Frontal cortex (tissue), 4 donors: ENCODE measurements around the gene CUL2. TPM values are rescaled to one million over a fixed set of nuclear protein-coding genes. Genes with fewer than 3 reads are reported as not detected.
"Not testable (repeated sequence)": the region's sequence is repeated elsewhere in the genome, so short reads cannot be mapped to it uniquely, and the experiment has no call there.

Source experiments
- DNase-seq, 2 donors: peaks; one replicate each; pipeline ENCODE4 v3.0.0; 2012; ENCODE audit warnings: low spot score in 2 of 2
- FAIRE-seq: peaks from 2 replicates; lab custom pipeline; 2012; peaks lifted over from hg19 to GRCh38; lab: Jason Lieb, UNC
- total RNA-seq: library from RNA; depleted of rRNA; stranded (reverse); fragments of >200 nt; gene quantifications from one replicate; pipeline ENCODE4 v1.2.3, GENCODE V29; 2014
- donor health status: control.
- donor health status: control.
- donor health status: control.

CUL2 gene
- total RNA-seq, 1 donor from 2014 or later: 40.4 TPM

DNA sequence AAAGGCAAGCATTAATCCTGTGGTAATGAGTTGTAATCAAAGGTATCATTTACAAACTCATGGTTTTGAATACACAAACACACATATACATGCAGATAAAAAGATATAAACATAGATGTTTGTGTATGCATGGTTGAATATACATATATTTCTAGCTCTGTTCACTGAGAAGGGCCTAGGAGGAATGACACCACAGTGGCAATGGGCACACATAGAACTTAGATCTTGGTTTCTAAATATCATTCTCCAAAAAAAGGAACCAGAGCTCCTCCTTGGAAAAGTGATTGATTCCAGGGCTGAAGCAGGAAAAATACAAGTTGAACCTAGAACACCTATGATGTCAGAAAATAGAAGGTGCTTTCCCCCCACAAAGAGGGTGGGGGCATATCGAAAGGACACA is 6.9 kb downstream of the CUL2 start:
- DNase-seq (no peak), FAIRE-seq (no peak)

DNA sequence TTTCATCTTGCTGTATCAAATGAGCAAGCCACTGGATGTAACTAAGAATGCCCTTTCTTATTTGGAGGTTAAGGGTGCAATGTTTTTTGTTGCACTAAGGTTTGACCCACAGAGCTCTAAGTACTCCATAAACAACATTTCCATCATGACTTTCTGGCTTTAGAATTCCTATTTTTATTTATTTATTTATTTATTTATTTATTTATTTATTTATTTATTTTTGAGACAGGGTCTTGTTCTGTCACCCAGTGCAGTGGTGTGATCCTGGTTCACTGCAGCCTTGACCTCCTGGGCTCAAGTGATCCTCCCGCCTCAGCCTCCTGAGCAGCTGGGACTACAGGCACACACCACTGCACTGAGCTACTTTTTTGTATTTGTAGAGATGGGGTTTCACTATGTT is 9.9 kb downstream of the CUL2 start:
- not testable (repeated sequence) for DNase-seq, FAIRE-seq

DNA sequence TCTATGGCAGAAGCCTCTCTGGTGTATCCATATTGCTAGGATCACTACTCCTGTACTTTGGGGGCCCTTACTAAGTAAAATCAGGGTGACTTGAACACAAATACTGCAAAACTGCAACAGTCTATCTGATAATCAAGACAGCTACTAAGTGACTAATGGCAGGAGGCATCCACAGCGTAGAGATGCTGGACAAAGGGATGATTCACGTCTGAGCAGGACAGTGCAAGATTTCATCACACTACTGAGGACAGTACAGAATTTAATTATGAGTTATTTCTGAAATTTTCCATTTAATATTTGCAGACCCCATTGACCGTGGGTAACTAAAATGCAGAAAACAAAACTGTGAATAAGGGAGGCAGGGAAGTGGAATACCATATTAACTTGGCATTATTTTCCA is 10.4 kb downstream of the CUL2 start:
- no peak for FAIRE-seq

DNA sequence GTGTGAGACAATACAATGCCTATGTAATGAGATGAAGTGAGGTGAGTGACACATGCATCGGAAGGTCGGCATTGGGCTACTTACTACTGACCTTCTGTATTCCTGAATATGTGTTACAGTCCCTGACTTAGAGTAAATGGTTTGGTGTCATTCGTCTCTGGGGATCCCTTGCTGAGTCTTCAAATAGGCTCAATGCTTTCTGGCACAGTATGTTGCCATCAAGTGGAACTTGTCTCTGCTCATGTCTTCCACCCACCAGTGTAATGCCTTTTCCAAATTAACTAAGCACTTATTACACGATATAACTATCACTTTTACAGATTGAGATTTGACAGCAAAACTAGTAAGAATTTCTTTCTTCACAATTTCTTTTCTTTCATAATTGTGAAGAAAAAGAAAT is 10.9 kb downstream of the CUL2 start:
- FAIRE-seq (no peak), DNase-seq (no peak)

More for the DNA sequence above, 10.4 kb downstream of the CUL2 start:
- no peak for DNase-seq

DNA sequence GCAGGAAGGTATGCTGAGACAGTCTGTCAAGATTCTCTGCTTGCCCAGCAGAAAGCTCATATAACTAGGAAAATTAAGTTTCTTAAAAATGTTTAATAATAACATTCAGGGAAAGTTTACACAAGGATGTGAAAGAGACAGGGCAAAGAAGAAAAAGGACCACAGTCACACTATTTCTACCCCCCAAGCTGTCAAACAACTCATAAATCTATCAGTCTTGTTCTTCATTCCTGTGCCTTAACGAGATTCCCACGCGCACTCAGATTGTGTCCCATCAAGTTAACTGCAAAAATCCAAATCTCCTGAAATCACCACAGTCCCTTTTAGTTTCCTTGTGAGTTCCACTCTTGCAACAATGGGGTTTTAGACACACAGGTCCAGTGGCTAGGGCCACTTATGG is 14.9 kb downstream of the CUL2 start:
- FAIRE-seq (no peak), DNase-seq (no peak)

DNA sequence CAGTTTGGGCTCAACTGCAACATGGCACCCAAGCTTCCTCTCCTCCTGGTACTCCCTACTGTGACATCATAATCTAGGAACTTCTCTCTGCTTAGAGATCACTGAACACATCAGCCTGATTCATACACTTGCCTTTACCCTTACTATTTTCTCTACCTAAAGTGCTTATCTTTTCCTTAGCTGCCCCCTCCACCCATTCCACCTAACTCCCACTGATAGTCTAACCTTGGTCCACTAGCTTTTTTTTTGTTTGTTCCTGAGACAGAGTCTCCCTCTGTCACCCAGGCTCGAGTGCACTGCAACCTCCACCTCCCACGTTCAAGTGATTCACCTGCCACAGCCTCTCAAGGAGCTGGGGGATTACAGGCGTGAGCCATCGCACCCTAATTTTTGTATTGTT is 15.9 kb downstream of the CUL2 start:
- FAIRE-seq (no peak), DNase-seq (no peak)

DNA sequence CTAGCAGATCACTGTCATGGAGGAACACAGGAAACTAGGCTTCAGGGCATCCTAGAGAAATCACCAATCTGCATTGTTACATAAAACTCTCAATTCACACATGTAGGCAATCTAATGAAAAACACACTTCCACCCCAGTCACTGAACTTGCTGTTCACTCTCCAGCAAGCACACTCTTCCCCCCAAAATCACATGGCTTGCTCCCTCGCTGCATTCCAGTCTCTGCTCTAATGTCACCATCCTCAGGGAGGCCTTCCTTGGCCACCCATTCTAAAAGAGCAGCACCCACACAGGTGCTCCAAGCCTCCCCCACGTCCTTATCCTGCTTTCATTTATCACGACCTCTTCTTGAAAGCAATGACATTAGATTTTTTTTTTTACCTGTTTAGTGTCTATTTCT is 19.6 kb downstream of the CUL2 start:
- FAIRE-seq: no peak
- DNase-seq: no peak

DNA sequence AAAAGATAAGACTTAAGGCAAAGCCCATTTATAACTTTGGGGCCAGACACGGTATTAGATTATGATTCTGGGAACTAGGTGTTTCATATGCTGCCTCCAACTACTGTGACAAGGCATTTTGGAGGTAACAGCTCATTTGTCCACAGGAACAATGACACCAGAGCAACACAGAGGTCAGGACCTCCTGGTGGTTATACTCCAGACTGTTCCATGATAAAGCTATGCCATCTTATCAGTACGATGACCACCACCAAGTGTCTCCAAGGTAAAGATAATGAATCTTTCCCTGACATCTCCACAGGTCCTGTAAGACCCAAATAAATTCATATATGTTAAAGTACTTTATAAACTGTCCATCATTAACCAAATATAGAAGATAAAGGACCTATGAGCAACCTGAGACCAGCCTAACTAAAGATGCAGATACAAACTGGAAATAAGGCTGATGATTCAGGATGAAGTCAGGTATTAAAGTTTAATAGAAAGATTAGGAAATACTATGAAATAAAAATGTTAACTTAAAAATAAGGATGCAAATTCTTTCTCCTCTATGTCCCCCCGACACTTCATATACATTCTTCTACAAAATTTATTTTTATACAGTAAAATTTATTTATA is 26.2 kb downstream of the CUL2 start:
- FAIRE-seq (no peak), DNase-seq (no peak)

DNA sequence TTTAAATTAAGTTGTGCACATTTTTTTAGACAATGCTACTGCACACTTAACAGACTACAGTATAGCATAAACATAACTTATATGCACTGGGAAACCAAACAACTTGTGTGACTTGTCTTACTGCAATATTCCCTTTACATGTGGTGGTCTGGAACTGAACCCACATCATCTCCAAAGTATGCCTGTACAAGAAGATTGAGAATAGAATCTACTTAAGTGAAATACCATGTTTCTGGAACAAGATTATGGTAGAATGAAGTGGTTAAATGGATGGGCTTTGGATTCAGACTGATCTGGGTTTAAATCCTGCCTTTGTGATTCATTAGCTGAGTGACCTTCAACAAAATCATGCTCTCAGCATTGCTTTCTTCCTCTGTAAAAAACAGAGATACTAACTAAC is 30.7 kb downstream of the CUL2 start:
- DNase-seq: no peak
- FAIRE-seq: no peak

DNA sequence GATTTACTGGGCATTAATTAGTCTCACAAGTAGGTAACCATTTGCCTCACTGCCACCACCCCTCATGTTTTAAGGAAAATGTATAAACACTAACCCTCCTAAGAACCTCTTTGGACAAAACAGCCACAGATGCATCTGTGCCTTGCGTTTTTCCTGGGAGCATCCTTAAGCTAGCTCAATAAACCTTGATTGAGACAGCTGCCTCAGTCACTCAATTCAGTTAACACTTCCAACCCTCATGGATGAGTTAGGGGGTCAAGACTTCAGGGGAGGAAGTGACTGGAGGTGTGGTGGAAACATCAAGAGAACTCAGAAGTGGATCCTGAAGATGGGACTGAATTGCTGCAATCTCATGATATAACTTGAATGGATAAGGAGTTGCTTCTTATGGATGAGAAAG is 31.5 kb downstream of the CUL2 start:
- FAIRE-seq (no peak), DNase-seq (no peak)

DNA sequence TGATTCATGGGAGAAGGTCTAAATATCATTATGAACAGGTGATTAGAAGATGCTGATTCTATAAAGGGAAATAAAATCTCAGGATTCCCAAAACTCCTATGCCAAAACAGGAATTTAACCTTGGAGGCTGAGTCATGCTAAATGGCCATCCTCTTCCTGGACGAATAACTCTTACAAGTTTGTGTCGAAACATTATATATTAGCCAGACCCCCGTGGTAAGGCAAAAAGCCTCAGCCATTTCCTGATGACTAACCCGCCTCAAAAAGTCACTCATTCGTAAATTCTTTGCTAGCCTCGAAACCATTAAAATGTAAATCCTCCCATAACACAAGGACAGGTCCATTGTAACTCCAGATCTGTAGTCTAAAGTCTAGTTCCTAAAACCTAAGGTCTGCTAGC is 32.0 kb downstream of the CUL2 start:
- DNase-seq: no peak
- FAIRE-seq: no peak

DNA sequence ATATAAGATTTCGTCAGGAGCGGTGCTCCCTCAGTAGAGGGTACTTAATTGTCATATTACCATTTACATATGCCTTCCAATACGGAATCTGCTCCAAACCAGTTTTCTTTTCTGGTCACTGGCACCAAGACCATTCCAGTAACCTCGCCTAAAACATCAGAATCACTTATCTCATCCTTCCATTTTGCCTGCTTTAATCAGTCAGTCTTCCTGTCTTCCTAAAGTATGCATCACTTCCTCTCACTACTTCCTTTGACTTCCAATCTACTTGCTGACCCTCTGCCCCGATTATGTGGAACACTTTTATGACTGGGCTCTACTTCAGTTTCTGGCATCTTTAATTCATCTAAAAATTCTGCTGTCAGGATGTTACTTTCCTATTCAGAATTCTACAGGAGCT is 33.5 kb downstream of the CUL2 start:
- no peak for FAIRE-seq
- DNase-seq: no peak

DNA sequence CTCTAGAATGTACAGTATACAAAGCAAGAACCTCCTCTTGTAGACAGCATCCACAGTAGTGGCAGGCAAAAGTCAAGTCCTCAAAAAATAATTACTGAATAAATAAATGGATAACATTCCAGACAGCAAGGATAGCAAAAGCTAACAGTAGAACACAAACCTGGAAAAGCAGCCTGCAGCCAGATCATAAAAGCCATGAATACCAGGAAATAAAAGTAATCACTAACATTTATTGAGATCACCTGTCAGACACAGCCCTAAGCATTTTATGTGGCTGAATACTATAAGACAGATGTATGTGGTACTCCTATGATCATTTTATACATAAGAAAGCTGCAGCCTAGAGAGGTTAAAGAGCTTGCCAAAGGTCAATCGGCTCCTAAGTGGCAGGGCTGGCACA is 34.0 kb downstream of the CUL2 start:
- DNase-seq (no peak), FAIRE-seq (no peak)

DNA sequence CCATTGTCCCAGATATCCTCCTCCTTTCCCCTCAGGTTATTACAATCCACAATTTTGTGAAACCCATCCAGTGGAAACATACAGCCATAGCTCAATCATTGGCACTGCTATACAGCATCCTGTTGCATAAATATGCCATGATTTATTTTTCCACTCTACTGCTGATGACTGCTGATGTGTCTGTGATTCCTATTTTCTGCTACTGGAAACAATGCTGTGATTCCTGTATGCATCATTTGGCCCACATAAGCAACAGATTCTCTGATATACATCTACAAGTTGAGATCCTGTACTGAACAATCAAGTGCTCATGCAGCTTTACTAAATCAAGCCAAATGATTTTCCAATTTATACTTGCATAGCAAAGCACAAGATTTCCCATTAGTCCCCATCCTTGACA is 39.6 kb downstream of the CUL2 start:
- FAIRE-seq: no peak
- no peak for DNase-seq

DNA sequence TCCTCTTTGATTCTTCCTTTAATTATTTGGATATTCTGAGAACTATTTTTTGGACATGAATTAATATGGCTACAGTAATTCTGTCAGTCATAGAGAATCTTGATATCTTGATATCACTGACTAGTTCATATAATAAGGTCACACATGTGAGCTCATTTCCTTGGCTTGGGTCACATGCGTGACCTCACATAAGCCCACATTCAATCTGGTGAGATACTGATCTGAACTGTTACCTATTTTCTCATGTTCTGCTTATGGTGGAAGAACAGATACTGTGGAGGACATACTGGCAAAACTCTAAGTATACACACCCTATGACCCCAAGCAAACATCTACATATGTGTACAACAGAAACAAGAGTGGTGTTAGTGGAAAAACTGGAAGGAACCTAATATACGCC is 44.1 kb downstream of the CUL2 start:
- FAIRE-seq: no peak

DNA sequence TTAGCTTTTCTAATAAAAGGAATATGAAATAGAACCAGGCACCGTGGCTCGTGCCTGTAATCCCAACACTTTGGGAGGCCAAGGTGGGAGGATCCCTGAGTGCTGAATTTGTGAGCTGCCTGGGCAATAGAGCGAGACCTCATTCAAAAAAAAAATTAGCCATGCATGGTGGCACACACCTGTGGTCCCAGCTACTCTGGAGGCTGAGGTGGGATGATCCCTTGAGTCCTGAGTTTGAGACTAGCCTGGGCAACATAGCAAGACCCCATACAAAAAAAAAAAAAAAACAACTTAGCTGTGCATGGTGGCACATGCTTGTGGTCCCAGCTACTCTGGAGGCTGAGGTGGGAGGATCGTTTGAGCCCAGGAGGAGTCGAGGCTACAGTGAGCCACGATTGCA is 44.9 kb downstream of the CUL2 start:
- FAIRE-seq: not testable (repeated sequence)

More for the DNA sequence above, 44.1 kb downstream of the CUL2 start:
- DNase-seq: no peak

DNA sequence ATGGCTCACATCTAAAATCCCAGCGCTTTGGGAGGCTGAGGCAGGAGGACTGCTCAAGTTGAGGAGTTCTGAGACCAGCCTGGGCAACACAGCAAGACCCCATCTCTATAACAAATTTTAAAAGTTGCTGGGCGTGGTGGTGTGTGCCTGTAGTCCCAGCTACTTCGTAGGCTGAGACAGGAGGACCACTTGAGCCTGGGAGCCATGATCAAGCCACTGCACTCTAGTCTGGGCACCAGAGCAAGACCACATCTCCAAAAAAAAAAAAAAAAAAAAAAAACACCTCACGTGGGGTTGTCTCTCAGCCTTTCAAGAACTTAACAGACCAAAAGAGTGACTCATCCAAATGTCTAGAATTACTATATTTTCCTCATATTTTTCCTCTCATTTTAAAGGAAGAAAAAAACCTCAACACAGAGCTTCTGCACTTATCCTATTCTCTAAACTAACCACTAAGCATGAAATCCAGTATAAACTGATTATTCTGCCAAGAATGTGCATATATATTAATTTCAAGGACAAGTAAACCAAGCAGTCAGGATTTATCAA is 46.3 kb downstream of the CUL2 start:
- DNase-seq (no peak), FAIRE-seq (no peak)

More for the DNA sequence above, 44.9 kb downstream of the CUL2 start:
- DNase-seq: not testable (repeated sequence)

DNA sequence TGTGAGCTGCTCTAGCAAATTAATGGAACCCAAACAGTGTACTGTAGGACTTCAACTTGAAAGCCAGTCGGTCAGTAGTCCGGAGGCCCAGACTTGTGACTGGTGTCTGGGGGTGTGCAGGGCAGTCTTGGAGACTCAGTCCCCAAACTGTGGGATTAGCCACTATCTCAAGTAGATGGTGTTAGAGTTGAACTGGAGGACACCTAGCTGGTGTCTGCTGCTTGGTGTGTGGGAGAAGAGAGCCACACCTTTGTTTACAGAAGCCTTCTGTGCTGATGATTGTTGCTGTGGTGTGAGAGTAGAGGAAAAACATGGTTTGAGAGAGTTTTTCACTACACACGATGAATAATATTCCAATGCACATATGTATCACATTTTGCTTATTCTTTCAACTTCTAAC is 47.4 kb downstream of the CUL2 start:
- DNase-seq: no peak
- FAIRE-seq: no peak

DNA sequence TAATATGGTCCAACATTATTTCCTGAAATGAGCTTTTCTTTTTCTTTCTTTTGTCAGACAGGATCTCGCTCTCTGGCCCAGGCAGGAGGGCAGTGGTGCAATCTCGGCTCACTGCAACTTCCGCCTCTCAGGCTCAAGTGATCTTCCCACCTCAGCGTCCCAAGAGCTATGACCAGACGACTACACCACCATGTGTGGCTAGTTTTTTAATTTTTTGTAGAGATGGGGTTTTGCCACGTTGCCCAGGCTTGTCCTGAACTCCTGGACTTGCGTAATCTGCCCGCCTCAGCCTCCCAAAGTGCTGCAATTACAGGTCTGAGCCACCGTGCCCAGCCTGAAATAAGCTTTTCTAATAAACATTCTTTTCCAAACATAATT is 48.6 kb downstream of the CUL2 start:
- no peak for FAIRE-seq

DNA sequence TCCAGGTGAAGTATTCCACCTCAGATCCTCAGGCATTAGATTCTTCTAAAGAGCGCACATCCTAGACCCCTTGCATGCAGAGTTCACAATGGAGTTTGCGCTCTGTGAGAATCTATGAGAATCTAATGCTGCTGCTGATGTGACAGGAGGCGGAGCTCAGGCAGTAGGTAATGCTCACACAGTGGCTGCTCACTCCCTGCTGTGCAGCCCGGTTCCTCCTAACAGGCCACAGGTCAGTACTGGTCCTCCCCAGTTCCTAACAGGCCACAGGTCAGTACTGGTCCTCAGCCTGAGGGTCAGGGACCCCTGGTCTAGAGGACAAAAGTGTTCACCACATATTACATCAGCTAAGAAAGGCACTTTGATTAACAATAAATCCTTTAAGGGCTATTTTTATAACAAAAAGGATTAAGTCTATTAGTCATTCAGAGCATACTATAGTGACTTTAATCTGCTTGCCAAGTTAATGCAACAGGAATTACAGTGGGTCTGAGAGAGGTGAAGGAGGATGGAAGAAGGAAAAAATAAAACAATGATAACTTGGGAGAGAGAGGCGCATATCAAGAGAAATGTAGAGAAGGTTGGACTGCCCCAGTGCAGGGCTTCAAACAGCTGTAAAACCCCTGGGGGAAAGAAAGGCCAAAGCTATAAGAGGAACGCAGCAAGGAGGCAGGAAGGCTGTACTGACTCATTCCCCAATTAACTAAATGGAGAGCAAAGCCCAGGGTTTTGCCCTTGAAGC is 49.2 kb downstream of the CUL2 start:
- FAIRE-seq: no peak
- DNase-seq: no peak

More for the DNA sequence above, 48.6 kb downstream of the CUL2 start:
- no peak for DNase-seq

DNA sequence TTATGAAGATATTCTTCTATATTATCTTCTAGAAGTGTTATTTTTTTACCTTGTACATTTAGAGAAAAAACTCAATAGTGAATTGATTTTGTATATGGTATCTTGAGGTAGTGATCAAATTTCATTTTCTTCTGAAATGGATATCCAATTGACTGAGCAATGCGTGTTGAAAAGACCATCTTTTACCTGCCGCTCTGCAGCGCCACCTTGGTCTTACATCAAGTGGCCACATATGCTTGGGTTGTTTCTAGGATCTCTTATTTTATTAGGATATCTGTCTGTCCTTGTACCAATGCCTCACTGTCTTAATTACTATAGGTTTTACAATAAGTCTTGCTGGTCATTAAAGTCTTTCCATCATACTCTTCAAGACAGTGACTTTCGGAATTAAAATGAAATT is 53.0 kb downstream of the CUL2 start:
- no peak for FAIRE-seq

DNA sequence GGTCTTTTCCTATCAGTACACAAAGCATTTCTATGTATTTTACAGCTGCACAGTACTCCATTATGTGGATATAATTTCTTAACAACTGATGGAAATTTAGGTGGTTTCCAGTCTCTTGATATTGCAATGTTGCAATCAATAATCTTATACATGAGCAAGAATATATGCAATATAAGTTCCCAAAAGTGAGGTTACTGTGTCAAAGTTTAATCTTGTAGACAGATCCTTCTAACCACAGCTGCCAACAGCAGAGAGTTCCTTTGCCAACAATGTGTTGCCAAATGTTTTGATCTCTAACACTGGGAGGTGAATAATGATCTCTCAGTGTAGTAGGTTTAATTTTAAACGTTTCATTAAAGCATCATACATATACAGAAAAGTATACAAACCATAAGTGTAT is 54.5 kb downstream of the CUL2 start:
- DNase-seq (no peak), FAIRE-seq (no peak)

More for the DNA sequence above, 53.0 kb downstream of the CUL2 start:
- no peak for DNase-seq
